SK-N-SH treated with all-trans-retinoic acid at 6 μM for 48 hours (cell line): ENCODE results near the gene POLE4.

ENCODE experiments used
- ATAC-seq: fragments of 200-7000 bp; cut with Tn5 transposase; 3 replicates; pipeline ENCODE4 v1.9.1; 2020; ENCODE audit warnings: mild to moderate bottlenecking, moderate library complexity
- ARNTL ChIP-seq: fragments of 450-650 bp; formaldehyde crosslinking; IDR thresholded peaks from 2 replicates; pipeline ENCODE4 v1.5.0; 2020; ENCODE audit warnings: low read depth, mild to moderate bottlenecking, moderate library complexity, borderline replicate concordance
- BACH2 ChIP-seq: fragments of 250-450 bp; sonication (Bioruptor Pico); IDR thresholded peaks from 2 replicates; pipeline ENCODE4 v1.9.0; 2021; ENCODE audit warnings: mild to moderate bottlenecking, borderline replicate concordance
- CSDC2 ChIP-seq: fragments of 250-450 bp; sonication (Bioruptor Pico); IDR thresholded peaks from 2 replicates; pipeline ENCODE4 v1.5.0; 2020; ENCODE audit warnings: mild to moderate bottlenecking, moderate library complexity
- ESRRG ChIP-seq: fragments of 250-450 bp; sonication (Bioruptor Pico); IDR thresholded peaks from 2 replicates; pipeline ENCODE4 v1.6.1; 2021; ENCODE audit warnings: mild to moderate bottlenecking
- GLIS3 ChIP-seq: fragments of 250-450 bp; sonication (Bioruptor Pico); IDR thresholded peaks from 2 replicates; pipeline ENCODE4 v1.5.0; 2020; ENCODE audit warnings: mild to moderate bottlenecking, moderate library complexity
- ISL1 ChIP-seq: fragments of 250-450 bp; sonication (Bioruptor Pico); IDR thresholded peaks from 2 replicates; pipeline ENCODE4 v2.1.2; 2022; ENCODE audit warnings: mild to moderate bottlenecking, moderate library complexity
- OSR1 ChIP-seq: fragments of 250-450 bp; sonication (Bioruptor Pico); IDR thresholded peaks from 2 replicates; pipeline ENCODE4 v1.8.0; 2022; ENCODE audit warnings: moderate library complexity, mild to moderate bottlenecking, inconsistent platforms
- PPARA ChIP-seq: fragments of 250-450 bp; sonication (Bioruptor Pico); IDR thresholded peaks from 2 replicates; pipeline ENCODE4 v1.5.0; 2020; ENCODE audit warnings: mild to moderate bottlenecking, borderline replicate concordance
- RARB ChIP-seq: fragments of 250-450 bp; sonication (Bioruptor Pico); IDR thresholded peaks from 2 replicates; pipeline ENCODE4 v1.8.0; 2021; ENCODE audit warnings: mild to moderate bottlenecking, moderate library complexity
- SNAI2 ChIP-seq: fragments of 250-450 bp; sonication (Bioruptor Pico); IDR thresholded peaks from 2 replicates; pipeline ENCODE4 v1.5.0; 2020; ENCODE audit warnings: mild to moderate bottlenecking, moderate library complexity
- TCF4 ChIP-seq: fragments of 250-450 bp; sonication (Bioruptor Pico); IDR thresholded peaks from 2 replicates; pipeline ENCODE4 v1.8.0; 2021; ENCODE audit warnings: mild to moderate bottlenecking, moderate library complexity, borderline replicate concordance
- TOX ChIP-seq: fragments of 250-450 bp; sonication (Bioruptor Pico); IDR thresholded peaks from 2 replicates; pipeline ENCODE4 v1.8.0; 2021; ENCODE audit warnings: mild to moderate bottlenecking, moderate library complexity, borderline replicate concordance
- ZC3H10 ChIP-seq: fragments of 250-450 bp; sonication (Bioruptor Pico); IDR thresholded peaks from 2 replicates; pipeline ENCODE4 v1.5.1; 2021; ENCODE audit warnings: mild to moderate bottlenecking, moderate library complexity
- ZFP3 ChIP-seq: fragments of 250-450 bp; sonication (Bioruptor Pico); IDR thresholded peaks from 2 replicates; pipeline ENCODE4 v1.5.0; 2020; ENCODE audit warnings: mild to moderate bottlenecking, moderate library complexity
- ZFP30 ChIP-seq: fragments of 450-650 bp; formaldehyde crosslinking; IDR thresholded peaks from 2 replicates; pipeline ENCODE4 v1.5.0; 2022; ENCODE audit warnings: mild to moderate bottlenecking, moderate library complexity
- ZNF565 ChIP-seq: fragments of 450-650 bp; formaldehyde crosslinking; conservative IDR thresholded peaks from 2 replicates; pipeline ENCODE4 v1.5.0; 2020; ENCODE audit warnings: low read depth, mild to moderate bottlenecking, moderate library complexity
- ZNF70 ChIP-seq: fragments of 450-650 bp; formaldehyde crosslinking; IDR thresholded peaks from 2 replicates; pipeline ENCODE4 v1.5.0; 2020; ENCODE audit warnings: mild to moderate bottlenecking, moderate library complexity
- ZNF8 ChIP-seq: fragments of 450-650 bp; formaldehyde crosslinking; IDR thresholded peaks from 2 replicates; pipeline ENCODE4 v1.5.0; 2020; ENCODE audit warnings: mild to moderate bottlenecking, moderate library complexity
- TF ChIP-seq, protein P1 (sequence below): fragments of 250-450 bp; sonication (Bioruptor Pico); IDR thresholded peaks from 2 replicates; pipeline ENCODE4 v1.8.0; 2020; ENCODE audit warnings: mild to moderate bottlenecking, moderate library complexity, borderline replicate concordance
- TF ChIP-seq, protein P2 (sequence below): fragments of 250-450 bp; sonication (Bioruptor Pico); IDR thresholded peaks from 2 replicates; pipeline ENCODE4 v1.8.0; 2021; ENCODE audit warnings: low read depth, mild to moderate bottlenecking, moderate library complexity, borderline replicate concordance
- TF ChIP-seq, protein P3 (sequence below): fragments of 250-450 bp; sonication (Bioruptor Pico); IDR thresholded peaks from 2 replicates; pipeline ENCODE4 v1.5.0; 2020; ENCODE audit warnings: mild to moderate bottlenecking, moderate library complexity
- TF ChIP-seq, protein P4 (sequence below): fragments of 250-450 bp; sonication (Bioruptor Pico); IDR thresholded peaks from 2 replicates; pipeline ENCODE4 v1.5.1; 2021; ENCODE audit warnings: mild to moderate bottlenecking, moderate library complexity

The POLE4 gene

DNA sequence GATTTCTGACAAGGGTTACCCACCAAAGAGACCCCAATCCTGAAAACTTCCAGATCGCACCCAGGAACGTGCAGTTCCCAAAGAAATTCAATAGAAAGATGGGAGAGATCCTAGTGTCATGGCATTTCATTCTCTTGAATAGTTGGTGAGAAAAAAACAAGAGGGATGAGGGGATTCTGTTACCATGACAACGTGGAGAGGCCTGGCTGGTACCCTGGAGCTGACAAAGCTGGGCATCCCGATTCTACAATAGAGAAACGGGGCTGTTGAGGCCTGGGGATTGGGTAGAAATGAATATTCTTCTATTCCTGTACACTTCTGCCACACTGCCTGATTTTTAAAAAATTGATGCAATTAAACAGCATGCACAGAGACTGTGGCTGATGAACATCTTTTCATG is 41.0 kb downstream of the POLE4 start (continued):
- TF ChIP-seq, protein P1, sequence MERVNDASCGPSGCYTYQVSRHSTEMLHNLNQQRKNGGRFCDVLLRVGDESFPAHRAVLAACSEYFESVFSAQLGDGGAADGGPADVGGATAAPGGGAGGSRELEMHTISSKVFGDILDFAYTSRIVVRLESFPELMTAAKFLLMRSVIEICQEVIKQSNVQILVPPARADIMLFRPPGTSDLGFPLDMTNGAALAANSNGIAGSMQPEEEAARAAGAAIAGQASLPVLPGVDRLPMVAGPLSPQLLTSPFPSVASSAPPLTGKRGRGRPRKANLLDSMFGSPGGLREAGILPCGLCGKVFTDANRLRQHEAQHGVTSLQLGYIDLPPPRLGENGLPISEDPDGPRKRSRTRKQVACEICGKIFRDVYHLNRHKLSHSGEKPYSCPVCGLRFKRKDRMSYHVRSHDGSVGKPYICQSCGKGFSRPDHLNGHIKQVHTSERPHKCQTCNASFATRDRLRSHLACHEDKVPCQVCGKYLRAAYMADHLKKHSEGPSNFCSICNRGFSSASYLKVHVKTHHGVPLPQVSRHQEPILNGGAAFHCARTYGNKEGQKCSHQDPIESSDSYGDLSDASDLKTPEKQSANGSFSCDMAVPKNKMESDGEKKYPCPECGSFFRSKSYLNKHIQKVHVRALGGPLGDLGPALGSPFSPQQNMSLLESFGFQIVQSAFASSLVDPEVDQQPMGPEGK (CRISPR knock-in tag): no peak
- TF ChIP-seq TCF4 (CRISPR knock-in tag) (no peak), GLIS3 (CRISPR knock-in tag) (no peak), ZNF70 (CRISPR knock-in tag) (no peak), ESRRG (CRISPR knock-in tag) (no peak), PPARA (no peak), ZNF8 (CRISPR knock-in tag) (no peak)

DNA sequence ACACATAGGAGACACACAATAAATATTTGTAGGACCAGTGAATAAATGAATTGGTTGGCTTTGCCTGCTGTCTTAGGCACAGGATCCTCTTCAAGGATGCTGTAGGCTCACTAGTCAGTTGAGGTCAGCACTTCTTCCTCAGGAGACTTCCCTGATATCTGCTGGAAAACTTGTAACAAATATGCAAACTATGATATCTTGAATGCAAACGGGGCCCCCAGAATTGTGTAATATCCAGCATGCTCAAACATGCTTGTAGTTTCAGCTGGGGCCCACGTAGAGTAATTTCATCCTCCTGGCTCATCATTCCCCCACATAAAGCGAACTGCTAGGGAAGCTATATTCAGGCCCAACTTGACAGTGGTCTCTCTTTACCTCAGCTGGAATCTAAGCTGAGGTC is 43.6 kb downstream of the POLE4 start:
- ATAC-seq: no peak
- no peak for TF ChIP-seq SNAI2 (CRISPR knock-in tag)
- no peak for TF ChIP-seq RARB (CRISPR knock-in tag)
- no peak for TF ChIP-seq ZC3H10 (CRISPR knock-in tag)
- TF ChIP-seq ZFP3 (CRISPR knock-in tag): no peak
- no peak for TF ChIP-seq OSR1
- no peak for TF ChIP-seq PPARA
- TF ChIP-seq, protein P1 (CRISPR knock-in tag): no peak
- TF ChIP-seq, protein P2, sequence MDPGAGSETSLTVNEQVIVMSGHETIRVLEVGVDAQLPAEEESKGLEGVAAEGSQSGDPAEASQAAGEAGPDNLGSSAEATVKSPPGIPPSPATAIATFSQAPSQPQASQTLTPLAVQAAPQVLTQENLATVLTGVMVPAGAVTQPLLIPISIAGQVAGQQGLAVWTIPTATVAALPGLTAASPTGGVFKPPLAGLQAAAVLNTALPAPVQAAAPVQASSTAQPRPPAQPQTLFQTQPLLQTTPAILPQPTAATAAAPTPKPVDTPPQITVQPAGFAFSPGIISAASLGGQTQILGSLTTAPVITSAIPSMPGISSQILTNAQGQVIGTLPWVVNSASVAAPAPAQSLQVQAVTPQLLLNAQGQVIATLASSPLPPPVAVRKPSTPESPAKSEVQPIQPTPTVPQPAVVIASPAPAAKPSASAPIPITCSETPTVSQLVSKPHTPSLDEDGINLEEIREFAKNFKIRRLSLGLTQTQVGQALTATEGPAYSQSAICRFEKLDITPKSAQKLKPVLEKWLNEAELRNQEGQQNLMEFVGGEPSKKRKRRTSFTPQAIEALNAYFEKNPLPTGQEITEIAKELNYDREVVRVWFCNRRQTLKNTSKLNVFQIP (CRISPR knock-in tag): no peak
- no peak for TF ChIP-seq ZNF565
- TF ChIP-seq ZFP30 (CRISPR knock-in tag): no peak
- TF ChIP-seq BACH2 (CRISPR knock-in tag): no peak
- no peak for TF ChIP-seq CSDC2 (CRISPR knock-in tag)
- no peak for TF ChIP-seq GLIS3 (CRISPR knock-in tag)
- TF ChIP-seq, protein P3, sequence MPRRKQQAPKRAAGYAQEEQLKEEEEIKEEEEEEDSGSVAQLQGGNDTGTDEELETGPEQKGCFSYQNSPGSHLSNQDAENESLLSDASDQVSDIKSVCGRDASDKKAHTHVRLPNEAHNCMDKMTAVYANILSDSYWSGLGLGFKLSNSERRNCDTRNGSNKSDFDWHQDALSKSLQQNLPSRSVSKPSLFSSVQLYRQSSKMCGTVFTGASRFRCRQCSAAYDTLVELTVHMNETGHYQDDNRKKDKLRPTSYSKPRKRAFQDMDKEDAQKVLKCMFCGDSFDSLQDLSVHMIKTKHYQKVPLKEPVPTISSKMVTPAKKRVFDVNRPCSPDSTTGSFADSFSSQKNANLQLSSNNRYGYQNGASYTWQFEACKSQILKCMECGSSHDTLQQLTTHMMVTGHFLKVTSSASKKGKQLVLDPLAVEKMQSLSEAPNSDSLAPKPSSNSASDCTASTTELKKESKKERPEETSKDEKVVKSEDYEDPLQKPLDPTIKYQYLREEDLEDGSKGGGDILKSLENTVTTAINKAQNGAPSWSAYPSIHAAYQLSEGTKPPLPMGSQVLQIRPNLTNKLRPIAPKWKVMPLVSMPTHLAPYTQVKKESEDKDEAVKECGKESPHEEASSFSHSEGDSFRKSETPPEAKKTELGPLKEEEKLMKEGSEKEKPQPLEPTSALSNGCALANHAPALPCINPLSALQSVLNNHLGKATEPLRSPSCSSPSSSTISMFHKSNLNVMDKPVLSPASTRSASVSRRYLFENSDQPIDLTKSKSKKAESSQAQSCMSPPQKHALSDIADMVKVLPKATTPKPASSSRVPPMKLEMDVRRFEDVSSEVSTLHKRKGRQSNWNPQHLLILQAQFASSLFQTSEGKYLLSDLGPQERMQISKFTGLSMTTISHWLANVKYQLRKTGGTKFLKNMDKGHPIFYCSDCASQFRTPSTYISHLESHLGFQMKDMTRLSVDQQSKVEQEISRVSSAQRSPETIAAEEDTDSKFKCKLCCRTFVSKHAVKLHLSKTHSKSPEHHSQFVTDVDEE (CRISPR knock-in tag): no peak
- no peak for TF ChIP-seq ISL1
- TF ChIP-seq, protein P4, sequence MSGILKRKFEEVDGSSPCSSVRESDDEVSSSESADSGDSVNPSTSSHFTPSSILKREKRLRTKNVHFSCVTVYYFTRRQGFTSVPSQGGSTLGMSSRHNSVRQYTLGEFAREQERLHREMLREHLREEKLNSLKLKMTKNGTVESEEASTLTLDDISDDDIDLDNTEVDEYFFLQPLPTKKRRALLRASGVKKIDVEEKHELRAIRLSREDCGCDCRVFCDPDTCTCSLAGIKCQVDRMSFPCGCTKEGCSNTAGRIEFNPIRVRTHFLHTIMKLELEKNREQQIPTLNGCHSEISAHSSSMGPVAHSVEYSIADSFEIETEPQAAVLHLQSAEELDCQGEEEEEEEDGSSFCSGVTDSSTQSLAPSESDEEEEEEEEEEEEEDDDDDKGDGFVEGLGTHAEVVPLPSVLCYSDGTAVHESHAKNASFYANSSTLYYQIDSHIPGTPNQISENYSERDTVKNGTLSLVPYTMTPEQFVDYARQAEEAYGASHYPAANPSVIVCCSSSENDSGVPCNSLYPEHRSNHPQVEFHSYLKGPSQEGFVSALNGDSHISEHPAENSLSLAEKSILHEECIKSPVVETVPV (CRISPR knock-in tag): no peak
- no peak for TF ChIP-seq ZNF8 (CRISPR knock-in tag)
- no peak for TF ChIP-seq ZNF70 (CRISPR knock-in tag)
- no peak for TF ChIP-seq ARNTL (CRISPR knock-in tag)
- TF ChIP-seq, all 23 proteins: peak for 0

DNA sequence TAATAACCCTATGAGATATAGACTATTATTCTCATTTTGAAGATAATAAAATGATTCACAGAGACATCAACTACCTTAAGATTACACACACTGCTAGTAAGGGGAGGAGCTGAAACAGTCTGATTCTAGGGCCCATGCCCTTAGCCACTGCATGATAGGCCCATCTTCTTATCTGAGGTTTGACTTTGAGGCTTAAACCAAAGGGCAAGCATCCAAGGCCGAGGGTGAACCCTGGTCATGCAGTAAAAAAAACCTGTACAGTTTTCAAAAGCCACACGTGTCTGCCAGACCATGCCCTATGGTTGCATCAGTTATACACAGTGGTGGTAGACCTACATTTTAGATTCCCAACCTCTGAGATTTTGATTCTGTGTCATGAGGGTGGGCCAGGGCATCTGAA is 44.8 kb downstream of the POLE4 start:
- ATAC-seq: no peak
- TF ChIP-seq ZNF565 (no peak), ESRRG (CRISPR knock-in tag) (no peak), ARNTL (CRISPR knock-in tag) (no peak), TOX (no peak), BACH2 (CRISPR knock-in tag) (no peak), CSDC2 (CRISPR knock-in tag) (no peak), ZC3H10 (CRISPR knock-in tag) (no peak), TCF4 (CRISPR knock-in tag) (no peak), OSR1 (no peak)
- TF ChIP-seq, protein P3 (CRISPR knock-in tag): no peak
- TF ChIP-seq, protein P2 (CRISPR knock-in tag): no peak
